Pons (tissue), 1 donor: Measurements from ENCODE around the gene MICOS13.
"Not testable (repeated sequence)": the region's sequence is repeated elsewhere in the genome, so short reads cannot be mapped to it uniquely, and the experiment has no call there.

Experiments
- DNase-seq: peaks from one replicate; pipeline ENCODE4 v3.0.0-alpha.2; 2016; ENCODE audit warnings: low spot score

Gene MICOS13

GRCh38 chr19:5700455-5701092, 20.3 kb upstream of the MICOS13 start:
- DNase-seq: no peak

DNA sequence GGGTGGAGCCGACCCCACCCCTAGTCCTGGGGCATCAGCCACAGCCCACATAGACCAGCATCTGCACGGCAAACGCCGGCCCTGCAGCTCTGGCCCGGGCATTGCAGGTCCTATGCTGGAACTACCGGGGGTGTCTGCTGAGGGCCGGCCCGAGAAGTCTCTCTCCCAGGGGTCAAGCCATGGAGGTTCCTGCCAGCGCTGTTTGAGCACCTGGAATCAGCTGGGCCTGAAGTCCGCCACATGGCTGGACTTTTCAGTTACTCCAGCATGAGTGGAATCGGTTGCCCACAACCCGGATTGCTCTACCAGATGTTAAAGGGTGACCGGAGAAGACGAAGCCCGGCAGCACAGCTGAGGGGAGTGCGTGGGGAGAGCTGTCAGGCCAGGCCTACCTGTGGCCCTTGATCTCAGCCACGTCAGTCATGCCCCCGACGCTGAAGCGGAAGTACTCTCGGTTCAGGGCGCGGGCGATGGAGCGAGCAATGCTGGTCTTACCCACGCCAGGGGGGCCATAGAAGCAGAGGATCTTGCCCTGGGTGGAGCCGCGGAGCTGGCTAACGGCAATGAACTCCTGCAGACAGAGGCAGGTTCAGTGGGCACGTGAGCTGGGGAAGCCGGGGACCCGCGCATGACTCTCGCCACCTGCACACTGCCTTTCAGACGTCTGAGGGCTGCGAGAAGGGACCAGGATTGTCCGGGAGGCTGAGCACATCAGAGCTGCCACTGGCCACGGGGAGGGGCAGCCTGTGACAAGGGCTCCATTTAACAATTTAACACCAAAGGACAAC, 18.5 kb upstream of the MICOS13 start:
- no peak for DNase-seq

DNA sequence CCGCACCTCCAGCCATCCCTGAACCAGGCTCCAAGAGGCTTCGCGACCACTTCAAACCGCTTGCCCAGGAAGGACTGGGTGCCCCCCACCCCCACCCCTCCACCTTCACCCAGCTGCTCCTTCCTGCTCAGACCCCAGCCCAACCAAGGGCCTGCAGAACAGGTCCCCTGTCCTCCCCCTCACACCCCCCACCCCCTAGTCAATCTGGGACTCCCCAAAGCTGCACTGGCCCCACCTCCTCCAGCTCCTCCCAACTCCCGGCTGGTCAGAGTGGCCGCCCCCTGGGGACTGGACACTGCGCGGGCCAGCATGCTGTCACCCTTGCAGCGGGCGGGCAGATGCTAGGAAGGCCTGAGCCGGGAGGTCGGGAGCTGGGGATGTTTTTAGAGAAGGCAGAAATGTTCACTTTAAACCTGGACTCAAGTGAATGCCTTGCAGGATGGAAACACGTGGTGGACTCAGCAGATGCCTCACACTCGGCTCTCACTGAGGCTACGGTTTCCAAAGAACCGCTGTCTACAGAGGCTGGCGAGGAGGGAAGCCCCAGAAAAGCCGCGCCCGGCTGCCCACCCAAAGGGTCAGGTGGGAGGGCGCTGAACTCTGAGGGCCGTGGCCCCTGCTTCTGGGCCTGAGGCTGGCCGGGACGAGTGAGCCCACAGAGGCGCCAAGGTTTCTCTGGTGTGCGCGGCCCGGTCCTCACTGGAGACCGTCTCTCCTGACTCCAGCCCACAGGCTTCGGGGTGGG, 17.7 kb upstream of the MICOS13 start:
- DNase-seq: no peak

- no peak for DNase-seq
These were observed 16.9 kb upstream of the MICOS13 start for GRCh38 chr19:5697022-5697889.

DNA sequence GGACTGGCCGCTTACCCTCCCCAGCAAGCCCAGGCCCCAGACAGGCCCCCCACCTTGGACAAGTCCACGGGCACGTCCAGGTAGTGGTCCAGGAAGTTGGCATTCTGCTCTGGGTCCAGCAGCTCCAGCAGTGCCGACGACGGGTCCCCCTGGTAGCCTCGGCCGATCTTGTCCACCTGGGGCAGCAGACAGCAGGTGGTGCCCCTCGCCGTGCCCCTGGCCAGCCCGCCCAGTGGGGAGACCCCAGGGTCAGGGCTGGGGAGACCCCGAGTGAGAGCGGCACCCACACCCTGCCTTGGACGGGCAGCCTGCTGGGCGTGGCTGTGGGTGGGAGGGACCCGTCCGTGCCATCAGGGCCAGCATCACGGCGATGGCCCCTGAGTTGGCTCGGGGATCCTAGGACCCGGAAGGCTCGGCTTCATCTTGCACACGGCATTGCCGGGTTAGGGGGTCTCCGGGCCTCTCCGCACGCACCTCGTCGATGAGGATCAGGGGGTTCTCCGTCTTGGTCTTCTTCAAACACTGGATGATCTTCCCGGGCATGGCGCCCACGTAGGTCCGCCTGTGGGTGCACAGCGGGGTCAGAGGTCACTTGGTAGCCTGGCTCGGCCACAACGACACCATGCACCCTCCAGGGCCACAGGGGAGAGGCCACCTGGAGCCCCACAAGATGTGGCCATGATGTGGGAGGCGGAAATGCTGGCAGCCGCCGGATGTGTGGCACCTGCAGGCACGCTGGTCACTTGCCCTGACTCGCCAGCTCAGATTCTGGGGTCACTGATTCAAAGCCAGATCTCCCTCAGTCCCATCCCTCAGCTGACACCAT, 16.1 kb upstream of the MICOS13 start:
- DNase-seq: no peak

DNA sequence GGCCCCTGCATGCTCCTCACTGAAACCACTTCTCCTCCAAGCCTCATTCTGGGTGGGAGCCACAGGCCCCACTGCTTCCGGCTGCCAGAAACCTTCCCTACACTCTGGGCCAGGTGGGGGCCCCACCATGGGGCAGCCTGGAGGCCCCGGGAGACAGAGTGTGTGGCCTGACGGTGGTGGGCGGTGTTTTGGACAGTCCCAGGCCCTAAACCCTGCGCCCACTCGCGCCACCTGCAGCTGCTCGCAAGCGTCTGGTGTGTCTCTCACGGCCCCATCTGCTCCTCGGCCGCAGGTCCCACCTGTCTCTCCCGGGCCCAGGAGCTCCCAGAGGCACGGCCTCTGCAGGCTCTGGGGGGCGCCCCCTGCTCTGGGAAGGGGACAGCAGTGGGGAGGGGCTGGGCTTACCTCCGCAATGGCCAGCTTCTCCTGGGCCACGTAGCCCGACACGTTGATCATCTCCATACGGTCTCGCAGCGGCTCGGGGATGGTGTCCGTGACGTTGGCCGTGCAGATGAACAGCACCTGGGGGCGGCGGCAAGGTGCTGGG, 15.4 kb upstream of the MICOS13 start:
- DNase-seq: no peak

- no peak for DNase-seq
These were observed 14.8 kb upstream of the MICOS13 start for GRCh38 chr19:5694956-5695648.

- no peak for DNase-seq
These were observed 14.0 kb upstream of the MICOS13 start for GRCh38 chr19:5694167-5694955.

- no peak for DNase-seq
These were observed 13.2 kb upstream of the MICOS13 start for GRCh38 chr19:5693195-5694166.

DNA sequence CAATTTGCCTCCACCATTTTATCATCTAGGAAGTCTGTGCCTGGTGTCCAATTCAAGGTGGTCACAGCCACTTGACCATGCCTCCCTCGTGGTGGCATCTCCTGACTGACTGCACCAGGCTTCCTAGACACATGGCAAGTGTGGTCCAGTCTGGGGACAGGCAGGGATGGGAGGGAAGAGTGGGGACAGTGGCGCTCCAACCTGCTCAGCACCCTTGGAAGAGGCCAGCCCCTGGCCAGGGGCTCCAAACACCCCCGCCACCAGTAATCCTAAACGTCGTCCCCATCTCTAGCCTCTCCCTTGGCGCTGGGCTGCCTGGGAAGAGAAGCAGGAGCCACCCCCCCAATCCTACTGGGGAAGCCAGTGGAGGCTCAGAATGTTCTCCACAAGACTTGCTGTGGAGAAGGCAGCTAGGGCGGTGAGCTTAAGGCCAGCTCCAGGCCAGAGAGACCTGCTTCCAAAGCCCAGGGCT, 12.4 kb upstream of the MICOS13 start:
- DNase-seq: no peak

DNA sequence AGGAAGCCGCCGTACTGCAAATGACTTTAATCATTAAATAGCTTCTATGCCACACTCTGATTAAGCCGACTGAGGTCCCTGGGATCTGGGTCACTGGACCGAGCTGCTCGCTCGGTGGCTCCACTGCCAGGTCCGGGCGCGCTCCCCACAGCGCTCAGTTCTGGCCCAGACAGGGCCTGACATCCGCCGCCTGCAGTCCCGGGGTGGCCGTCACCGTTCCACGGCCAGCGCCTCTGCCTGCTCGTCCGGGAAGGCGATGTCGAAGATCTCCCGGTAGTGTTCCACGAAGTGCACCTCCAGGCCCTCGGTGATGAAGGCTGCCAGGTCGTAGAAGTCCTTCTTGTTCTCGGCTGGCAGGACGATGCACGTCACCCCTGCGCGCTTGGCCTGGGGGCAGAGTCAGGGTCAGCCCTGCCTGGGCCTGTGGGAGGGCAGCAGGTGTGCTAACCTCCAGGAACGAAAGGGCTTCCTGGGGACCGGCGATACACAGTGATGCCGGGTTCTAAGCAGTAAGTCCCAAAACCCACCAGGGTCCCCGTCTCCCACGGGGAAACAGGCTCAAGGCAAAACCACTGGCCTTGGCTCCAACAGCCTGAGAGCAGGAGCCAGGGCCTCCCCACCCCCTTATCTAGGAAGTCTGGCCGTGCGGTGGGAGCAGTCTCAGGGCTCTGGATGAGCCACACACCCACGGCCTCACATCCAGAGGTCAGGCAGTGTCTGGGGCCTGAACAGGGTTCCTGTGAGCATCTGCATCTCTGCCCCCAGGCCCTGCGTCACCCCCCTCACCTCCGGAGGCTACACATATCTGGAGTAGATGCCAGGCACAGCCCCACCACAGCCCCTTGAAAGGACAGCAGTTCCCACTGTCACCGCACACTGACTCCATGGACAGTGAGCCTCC, 11.8 kb upstream of the MICOS13 start:
- DNase-seq: no peak

- no peak for DNase-seq
These were observed 10.9 kb upstream of the MICOS13 start for GRCh38 chr19:5690955-5691821.

DNA sequence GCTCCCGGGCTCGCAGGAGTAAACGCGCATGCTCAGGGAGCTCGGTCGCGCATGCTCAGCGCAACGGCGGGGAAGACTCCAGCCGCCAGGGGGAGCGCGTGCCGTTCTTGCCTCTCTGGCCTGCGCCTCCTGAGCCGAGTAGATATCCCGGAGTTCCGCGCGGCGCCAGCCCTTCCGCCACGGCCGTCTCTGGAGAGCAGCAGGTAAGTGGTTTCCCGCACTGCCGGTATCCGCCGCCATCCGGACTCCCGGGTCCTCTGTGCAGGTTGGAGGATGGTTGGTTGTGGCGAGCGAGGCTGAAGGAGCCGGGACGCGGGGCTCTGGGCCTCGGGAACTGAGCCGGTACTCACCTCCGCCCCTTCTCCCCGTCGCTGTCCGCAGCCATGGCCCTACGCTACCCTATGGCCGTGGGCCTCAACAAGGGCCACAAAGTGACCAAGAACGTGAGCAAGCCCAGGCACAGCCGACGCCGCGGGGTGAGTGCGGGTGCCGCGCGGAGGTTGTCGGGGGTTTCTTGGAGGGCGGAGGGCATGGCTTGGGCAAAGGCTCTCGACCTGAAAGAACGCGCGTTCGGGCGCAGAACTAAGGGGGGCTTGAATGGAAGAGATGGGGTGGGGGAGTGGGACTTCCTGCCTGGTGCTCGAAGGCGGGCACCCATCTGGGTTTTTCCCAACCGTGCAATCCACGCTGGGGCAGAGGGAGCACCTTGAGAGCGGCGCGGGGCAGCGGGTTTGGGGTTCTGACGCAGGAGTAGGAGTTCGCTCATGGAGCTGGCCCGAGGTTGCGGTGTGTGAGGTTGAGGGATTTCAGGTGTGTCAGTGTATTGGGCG, 10.0 kb upstream of the MICOS13 start, which contains the start of gene RPL36:
Gene RPL36 (plus strand): TSS at position 171 of the 830 bp plus-strand sequence. CDS start 213 bp downstream, at position 384.
- peak; percentile 93 for DNase-seq

- DNase-seq: not testable (repeated sequence)
These were observed 8.1 kb upstream of the MICOS13 start for GRCh38 chr19:5688262-5688881.
